ENCODE measurements around the gene SPOCD1. TPM values are rescaled to one million over a fixed set of nuclear protein-coding genes. Genes with fewer than 3 reads are reported as not detected.

The SPOCD1 gene
- total and polyA plus RNA-seq, 2 experiments from 2014 or later: 0.73 to 1.3 TPM

- H3K4me1 Mint-ChIP-seq: peaks cover 37% of the 10 kb centered on the region
- Histone ChIP-seq H3K4me2 (no peak overlapping the region), H3F3A (replicated peaks; ENCODE audit: low read depth) (no peaks in the 10 kb centered on the region), H3K36me3 (ENCODE audit: insufficient read depth) (no peaks in the 10 kb centered on the region), H3K9me2 (ENCODE audit: insufficient read depth) (no peaks in the 10 kb centered on the region), H4K20me1 (replicated peaks; ENCODE audit: insufficient read depth) (no peaks in the 10 kb centered on the region), H3K79me2 (replicated peaks; ENCODE audit: insufficient read depth) (no peaks in the 10 kb centered on the region), H3K27ac (ENCODE audit: low read depth) (no peak overlapping the region), H2AFZ (no peak overlapping the region), H3K27me3 (ENCODE audit: insufficient read depth) (peaks cover 58% of the 10 kb centered on the region), H3K4me3 (no peak overlapping the region), H3K4me1 (ENCODE audit: insufficient read depth) (peaks cover 4% of the 10 kb centered on the region; the same call in 1 of the 2 replicates)
- H3K9me3 Mint-ChIP-seq: no peaks in the 10 kb centered on the region; the same call in 2 of the 3 replicates
- no peak overlapping the region; the same call in 2 of the 3 replicates for H3K4me3 Mint-ChIP-seq
- ATAC-seq: no peak
- peaks cover 60% of the 10 kb centered on the region for H3K27me3 Mint-ChIP-seq (ENCODE audit: insufficient read depth, low read depth, poor library complexity)
- H3K36me3 Mint-ChIP-seq (ENCODE audit: low read depth): no peaks in the 10 kb centered on the region; the same call in 2 of the 3 replicates
- H3K27ac Mint-ChIP-seq: no peak overlapping the region
- no peak for TF ChIP-seq ETS1 (IDR thresholded peaks at IDR 0.05)
- TF ChIP-seq, protein P1, sequence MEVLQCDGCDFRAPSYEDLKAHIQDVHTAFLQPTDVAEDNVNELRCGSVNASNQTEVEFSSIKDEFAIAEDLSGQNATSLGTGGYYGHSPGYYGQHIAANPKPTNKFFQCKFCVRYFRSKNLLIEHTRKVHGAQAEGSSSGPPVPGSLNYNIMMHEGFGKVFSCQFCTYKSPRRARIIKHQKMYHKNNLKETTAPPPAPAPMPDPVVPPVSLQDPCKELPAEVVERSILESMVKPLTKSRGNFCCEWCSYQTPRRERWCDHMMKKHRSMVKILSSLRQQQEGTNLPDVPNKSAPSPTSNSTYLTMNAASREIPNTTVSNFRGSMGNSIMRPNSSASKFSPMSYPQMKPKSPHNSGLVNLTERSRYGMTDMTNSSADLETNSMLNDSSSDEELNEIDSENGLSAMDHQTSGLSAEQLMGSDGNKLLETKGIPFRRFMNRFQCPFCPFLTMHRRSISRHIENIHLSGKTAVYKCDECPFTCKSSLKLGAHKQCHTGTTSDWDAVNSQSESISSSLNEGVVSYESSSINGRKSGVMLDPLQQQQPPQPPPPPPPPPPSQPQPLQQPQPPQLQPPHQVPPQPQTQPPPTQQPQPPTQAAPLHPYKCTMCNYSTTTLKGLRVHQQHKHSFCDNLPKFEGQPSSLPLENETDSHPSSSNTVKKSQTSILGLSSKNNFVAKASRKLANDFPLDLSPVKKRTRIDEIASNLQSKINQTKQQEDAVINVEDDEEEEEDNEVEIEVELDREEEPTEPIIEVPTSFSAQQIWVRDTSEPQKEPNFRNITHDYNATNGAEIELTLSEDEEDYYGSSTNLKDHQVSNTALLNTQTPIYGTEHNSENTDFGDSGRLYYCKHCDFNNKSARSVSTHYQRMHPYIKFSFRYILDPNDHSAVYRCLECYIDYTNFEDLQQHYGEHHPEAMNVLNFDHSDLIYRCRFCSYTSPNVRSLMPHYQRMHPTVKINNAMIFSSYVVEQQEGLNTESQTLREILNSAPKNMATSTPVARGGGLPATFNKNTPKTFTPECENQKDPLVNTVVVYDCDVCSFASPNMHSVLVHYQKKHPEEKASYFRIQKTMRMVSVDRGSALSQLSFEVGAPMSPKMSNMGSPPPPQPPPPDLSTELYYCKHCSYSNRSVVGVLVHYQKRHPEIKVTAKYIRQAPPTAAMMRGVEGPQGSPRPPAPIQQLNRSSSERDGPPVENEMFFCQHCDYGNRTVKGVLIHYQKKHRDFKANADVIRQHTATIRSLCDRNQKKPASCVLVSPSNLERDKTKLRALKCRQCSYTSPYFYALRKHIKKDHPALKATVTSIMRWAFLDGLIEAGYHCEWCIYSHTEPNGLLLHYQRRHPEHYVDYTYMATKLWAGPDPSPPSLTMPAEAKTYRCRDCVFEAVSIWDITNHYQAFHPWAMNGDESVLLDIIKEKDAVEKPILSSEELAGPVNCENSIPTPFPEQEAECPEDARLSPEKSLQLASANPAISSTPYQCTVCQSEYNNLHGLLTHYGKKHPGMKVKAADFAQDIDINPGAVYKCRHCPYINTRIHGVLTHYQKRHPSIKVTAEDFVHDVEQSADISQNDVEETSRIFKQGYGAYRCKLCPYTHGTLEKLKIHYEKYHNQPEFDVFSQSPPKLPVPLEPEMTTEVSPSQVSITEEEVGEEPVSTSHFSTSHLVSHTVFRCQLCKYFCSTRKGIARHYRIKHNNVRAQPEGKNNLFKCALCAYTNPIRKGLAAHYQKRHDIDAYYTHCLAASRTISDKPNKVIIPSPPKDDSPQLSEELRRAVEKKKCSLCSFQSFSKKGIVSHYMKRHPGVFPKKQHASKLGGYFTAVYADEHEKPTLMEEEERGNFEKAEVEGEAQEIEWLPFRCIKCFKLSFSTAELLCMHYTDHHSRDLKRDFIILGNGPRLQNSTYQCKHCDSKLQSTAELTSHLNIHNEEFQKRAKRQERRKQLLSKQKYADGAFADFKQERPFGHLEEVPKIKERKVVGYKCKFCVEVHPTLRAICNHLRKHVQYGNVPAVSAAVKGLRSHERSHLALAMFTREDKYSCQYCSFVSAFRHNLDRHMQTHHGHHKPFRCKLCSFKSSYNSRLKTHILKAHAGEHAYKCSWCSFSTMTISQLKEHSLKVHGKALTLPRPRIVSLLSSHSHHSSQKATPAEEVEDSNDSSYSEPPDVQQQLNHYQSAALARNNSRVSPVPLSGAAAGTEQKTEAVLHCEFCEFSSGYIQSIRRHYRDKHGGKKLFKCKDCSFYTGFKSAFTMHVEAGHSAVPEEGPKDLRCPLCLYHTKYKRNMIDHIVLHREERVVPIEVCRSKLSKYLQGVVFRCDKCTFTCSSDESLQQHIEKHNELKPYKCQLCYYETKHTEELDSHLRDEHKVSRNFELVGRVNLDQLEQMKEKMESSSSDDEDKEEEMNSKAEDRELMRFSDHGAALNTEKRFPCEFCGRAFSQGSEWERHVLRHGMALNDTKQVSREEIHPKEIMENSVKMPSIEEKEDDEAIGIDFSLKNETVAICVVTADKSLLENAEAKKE (CRISPR knock-in tag; IDR thresholded peaks at IDR 0.05): no peak
- DNase-seq (ENCODE audit: low spot score): no peak
Observed at GRCh38 chr1:31773861-31774260, 42.0 kb downstream of the SPOCD1 start.

GRCh38 chr1:31772669-31773248 is 43.1 kb downstream of the SPOCD1 start:
- DNase-seq (ENCODE audit: low spot score): no peak

More at GRCh38 chr1:31772669-31773248, 43.1 kb downstream of the SPOCD1 start:
- H3K36me3 Mint-ChIP-seq (ENCODE audit: low read depth): no peaks in the 10 kb centered on the region; the same call in 2 of the 3 replicates
- Histone ChIP-seq H3K9me2 (ENCODE audit: insufficient read depth) (no peaks in the 10 kb centered on the region), H3K4me1 (ENCODE audit: insufficient read depth) (peaks cover 11% of the 10 kb centered on the region; the same call in 1 of the 2 replicates), H3K4me3 (peak overlapping the region; percentile 71), H3K36me3 (ENCODE audit: insufficient read depth) (no peaks in the 10 kb centered on the region), H3K4me2 (peak overlapping the region; percentile 93), H3K27ac (ENCODE audit: low read depth) (no peak overlapping the region), H3F3A (replicated peaks; ENCODE audit: low read depth) (no peaks in the 10 kb centered on the region), H4K20me1 (replicated peaks; ENCODE audit: insufficient read depth) (no peaks in the 10 kb centered on the region), H3K79me2 (replicated peaks; ENCODE audit: insufficient read depth) (no peaks in the 10 kb centered on the region), H3K27me3 (ENCODE audit: insufficient read depth) (peaks cover 61% of the 10 kb centered on the region), H2AFZ (peak overlapping the region; percentile 96)
- peaks cover 62% of the 10 kb centered on the region for H3K27me3 Mint-ChIP-seq (ENCODE audit: insufficient read depth, low read depth, poor library complexity)
- no peak overlapping the region for H3K27ac Mint-ChIP-seq
- peak overlapping the region; percentile 79 for H3K4me3 Mint-ChIP-seq
- ATAC-seq: peak; percentile 45
- TF ChIP-seq ZNF331 (CRISPR knock-in tag; IDR thresholded peaks at IDR 0.05; ENCODE audit: low read depth) (no peak), EZH2 (IDR thresholded peaks at IDR 0.05; ENCODE audit: low read depth, unreplicated experiment) (peak; percentile 57)
- peaks cover 46% of the 10 kb centered on the region for H3K4me1 Mint-ChIP-seq
- H3K9me3 Mint-ChIP-seq: no peaks in the 10 kb centered on the region; the same call in 2 of the 3 replicates

Measured in GM23338 (cell line).